SU-DHL-6 (cell line): ENCODE measurements around the gene DEPDC5.

Source experiments
- EZH2phosphoT487 ChIP-seq: fragments of 200-600 bp; sonication (generic), shearing (Covaris generic); conservative IDR thresholded peaks from 2 replicates; pipeline ENCODE4 v1.6.1; 2018; ENCODE audit warnings: mild to moderate bottlenecking, antibody characterized with exemption, low read length, moderate library complexity, mixed read lengths
- TF ChIP-seq, protein P1 (sequence below): fragments of 200-600 bp; sonication (generic); IDR thresholded peaks from one replicate; pipeline ENCODE4 v1.5.1; 2017; ENCODE audit warnings: antibody characterized with exemption, mild to moderate bottlenecking, low read length, moderate library complexity; ENCODE audit not compliant: insufficient read depth, poor library complexity, severe bottlenecking

GRCh38 chr22:31723723-31724122, 30.1 kb upstream of the DEPDC5 start:
- TF ChIP-seq, protein P1, sequence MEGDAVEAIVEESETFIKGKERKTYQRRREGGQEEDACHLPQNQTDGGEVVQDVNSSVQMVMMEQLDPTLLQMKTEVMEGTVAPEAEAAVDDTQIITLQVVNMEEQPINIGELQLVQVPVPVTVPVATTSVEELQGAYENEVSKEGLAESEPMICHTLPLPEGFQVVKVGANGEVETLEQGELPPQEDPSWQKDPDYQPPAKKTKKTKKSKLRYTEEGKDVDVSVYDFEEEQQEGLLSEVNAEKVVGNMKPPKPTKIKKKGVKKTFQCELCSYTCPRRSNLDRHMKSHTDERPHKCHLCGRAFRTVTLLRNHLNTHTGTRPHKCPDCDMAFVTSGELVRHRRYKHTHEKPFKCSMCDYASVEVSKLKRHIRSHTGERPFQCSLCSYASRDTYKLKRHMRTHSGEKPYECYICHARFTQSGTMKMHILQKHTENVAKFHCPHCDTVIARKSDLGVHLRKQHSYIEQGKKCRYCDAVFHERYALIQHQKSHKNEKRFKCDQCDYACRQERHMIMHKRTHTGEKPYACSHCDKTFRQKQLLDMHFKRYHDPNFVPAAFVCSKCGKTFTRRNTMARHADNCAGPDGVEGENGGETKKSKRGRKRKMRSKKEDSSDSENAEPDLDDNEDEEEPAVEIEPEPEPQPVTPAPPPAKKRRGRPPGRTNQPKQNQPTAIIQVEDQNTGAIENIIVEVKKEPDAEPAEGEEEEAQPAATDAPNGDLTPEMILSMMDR: no peak
- TF ChIP-seq EZH2phosphoT487: no peak
